ENCODE results near the gene RBBP8NL.

The RBBP8NL gene

DNA sequence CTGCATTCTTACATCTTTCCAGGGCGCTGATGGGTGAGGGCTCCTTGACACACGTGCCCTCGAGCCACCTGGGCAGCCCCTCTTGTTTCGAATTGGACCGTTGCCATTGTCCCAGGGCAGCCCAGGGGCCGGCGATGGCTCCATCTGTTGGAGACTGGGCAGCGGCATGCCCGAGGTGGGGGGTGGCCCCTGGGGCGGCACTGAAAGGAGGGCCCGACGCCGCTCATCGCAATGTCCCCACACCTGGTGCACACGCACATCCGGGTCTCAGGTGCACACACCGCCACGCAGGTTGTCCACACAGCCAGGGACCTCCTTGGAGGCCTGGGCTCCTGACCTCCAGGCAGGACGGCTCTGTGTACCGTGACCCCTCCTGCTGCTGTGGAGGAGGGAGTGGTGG, 30.5 kb upstream of the RBBP8NL start:
- DNase-seq (ENCODE audit: low read depth, low spot score): no peak
- H3K4me3 ChIP-seq (ENCODE audit: low read depth, low read length): no peak overlapping the region
- ChIA-PET CTCF (no interaction called here), POLR2A (no interaction called here)
- TF ChIP-seq, protein P1, sequence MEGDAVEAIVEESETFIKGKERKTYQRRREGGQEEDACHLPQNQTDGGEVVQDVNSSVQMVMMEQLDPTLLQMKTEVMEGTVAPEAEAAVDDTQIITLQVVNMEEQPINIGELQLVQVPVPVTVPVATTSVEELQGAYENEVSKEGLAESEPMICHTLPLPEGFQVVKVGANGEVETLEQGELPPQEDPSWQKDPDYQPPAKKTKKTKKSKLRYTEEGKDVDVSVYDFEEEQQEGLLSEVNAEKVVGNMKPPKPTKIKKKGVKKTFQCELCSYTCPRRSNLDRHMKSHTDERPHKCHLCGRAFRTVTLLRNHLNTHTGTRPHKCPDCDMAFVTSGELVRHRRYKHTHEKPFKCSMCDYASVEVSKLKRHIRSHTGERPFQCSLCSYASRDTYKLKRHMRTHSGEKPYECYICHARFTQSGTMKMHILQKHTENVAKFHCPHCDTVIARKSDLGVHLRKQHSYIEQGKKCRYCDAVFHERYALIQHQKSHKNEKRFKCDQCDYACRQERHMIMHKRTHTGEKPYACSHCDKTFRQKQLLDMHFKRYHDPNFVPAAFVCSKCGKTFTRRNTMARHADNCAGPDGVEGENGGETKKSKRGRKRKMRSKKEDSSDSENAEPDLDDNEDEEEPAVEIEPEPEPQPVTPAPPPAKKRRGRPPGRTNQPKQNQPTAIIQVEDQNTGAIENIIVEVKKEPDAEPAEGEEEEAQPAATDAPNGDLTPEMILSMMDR (IDR thresholded peaks at IDR 0.05; ENCODE audit: insufficient read depth, low read length, missing control alignments): no peak

DNA sequence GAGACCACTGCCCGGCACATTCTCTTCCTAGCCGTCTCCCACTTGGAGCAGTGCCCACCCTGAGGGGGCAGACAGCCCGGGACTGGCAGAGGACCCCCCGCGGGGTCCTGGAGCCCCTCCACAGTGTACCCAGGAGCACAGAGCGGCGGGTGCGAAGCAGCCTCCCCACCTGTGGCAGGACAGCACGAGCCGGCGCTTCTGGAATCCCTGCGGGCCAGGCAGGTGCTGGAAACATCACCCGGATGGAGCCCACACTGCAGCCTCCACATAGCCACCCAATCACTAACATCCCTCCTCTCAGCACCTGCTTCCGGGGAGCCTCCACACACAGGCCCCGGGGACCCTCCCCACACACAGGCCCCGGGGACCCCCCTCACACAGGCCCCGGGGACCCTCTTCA, 29.8 kb upstream of the RBBP8NL start:
- CTCF ChIA-PET: no interaction called here
- no peak for DNase-seq (ENCODE audit: low read depth, low spot score)
- TF ChIP-seq, protein P1 (IDR thresholded peaks at IDR 0.05; ENCODE audit: insufficient read depth, low read length, missing control alignments): no peak
- no peak overlapping the region for H3K4me3 ChIP-seq (ENCODE audit: low read depth, low read length)
- POLR2A ChIA-PET: no interaction called here

DNA sequence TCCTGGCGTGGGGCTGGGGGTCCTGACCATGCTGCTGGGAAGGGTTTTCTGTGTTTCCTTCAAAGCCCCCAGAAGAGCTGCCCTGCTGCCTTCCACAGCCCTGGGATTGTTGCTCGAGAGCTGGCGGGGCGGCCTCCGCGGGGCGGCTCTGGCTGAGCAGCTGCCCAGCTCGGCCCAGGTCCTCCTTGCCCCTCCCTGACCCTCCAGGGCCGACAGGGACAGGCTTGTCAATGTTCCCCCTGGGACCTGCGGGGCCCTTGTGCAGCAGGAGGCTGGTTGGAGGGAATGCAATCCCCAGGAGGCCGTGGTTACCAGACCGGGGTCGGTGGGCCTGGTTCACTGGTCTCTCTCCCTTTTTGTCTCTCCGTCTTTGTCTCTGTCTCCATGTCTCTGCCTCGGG, 28.6 kb upstream of the RBBP8NL start:
- no peak overlapping the region for H3K4me3 ChIP-seq (ENCODE audit: low read depth, low read length)
- DNase-seq (ENCODE audit: low read depth, low spot score): no peak
- TF ChIP-seq, protein P1 (IDR thresholded peaks at IDR 0.05; ENCODE audit: insufficient read depth, low read length, missing control alignments): no peak
- CTCF ChIA-PET: no interaction called here
- POLR2A ChIA-PET: no interaction called here

DNA sequence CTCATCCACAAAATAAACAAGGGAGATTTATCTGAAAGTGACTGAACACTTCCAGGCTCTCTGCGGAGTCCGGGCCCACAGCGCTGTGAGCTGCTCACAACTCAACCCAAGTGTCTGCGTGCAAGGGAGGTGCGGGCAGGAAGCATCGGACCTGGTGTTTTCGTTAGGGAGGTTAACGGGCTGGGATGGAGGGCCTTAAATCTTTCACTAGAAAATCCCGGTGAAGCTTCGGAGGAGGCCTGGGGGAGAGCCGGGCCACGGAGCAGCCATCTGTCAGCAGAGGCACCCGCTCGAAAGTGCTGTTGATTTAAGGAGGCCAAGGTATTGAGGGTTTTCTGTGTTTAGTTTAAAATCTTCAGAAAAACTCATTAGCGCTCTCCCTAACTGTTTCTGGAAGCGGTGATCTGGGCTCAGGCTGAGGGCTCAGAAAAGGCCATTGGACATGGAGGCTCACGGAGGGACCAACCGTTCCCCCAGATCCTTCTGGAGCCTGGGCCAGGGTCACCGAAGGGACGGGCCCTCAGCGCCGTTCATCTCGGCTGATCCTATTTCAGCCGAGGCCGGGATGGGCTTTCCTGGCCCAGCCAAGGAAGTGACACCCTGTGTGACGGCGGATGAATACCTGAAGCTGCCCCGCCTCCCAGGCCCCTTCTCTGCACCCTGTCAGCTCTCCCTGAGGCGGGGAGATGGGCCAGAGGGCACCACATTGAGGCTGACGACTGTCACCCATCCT, 27.7 kb upstream of the RBBP8NL start:
- TF ChIP-seq, protein P1 (IDR thresholded peaks at IDR 0.05; ENCODE audit: insufficient read depth, low read length, missing control alignments): no peak
- ChIA-PET CTCF (interaction anchor here (1.2 kb wide), 1 partner anchor 45 kb away, joined by 3 read pairs; no protein-coding TSS in a partner anchor), POLR2A (no interaction called here)
- DNase-seq (ENCODE audit: low read depth, low spot score): no peak
- no peak overlapping the region for H3K4me3 ChIP-seq (ENCODE audit: low read depth, low read length)

DNA sequence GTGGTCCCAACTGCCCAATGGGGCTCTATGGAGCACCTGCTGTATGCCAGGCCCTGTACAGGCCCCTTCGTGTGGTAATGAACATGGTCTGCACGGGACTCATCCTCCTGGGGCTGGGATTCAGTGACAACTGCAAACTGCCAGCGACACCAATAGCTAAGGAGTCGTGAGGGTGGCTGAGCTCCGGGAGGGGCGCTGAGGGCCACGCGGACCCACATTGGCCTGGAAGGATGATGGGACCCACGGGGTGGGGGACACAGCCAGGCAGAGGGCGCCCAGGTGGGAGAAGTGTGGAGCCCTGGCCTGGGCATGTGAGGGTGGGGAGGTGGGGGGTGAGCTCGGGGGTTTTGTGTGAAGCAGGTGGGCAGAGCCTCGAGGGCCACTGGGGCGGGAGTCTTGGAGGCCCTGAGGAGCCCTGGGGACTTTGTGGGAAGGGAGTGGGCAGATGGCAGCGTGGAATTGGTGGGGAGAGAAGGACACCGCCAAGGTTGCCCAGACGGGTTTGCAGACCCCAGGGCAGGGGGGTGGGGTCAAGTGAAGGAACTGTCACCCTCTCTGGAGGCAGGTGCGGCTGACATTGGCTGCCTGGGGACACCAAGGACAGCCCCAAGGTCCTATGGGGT, 26.0 kb upstream of the RBBP8NL start:
- ChIA-PET POLR2A (interaction anchor here (0.5 kb wide), 1 partner anchor 265 kb away, joined by 3 read pairs; no protein-coding TSS in a partner anchor), CTCF (no interaction called here)
- TF ChIP-seq, protein P1 (IDR thresholded peaks at IDR 0.05; ENCODE audit: insufficient read depth, low read length, missing control alignments): no peak
- no peak overlapping the region for H3K4me3 ChIP-seq (ENCODE audit: low read depth, low read length)
- no peak for DNase-seq (ENCODE audit: low read depth, low spot score)

DNA sequence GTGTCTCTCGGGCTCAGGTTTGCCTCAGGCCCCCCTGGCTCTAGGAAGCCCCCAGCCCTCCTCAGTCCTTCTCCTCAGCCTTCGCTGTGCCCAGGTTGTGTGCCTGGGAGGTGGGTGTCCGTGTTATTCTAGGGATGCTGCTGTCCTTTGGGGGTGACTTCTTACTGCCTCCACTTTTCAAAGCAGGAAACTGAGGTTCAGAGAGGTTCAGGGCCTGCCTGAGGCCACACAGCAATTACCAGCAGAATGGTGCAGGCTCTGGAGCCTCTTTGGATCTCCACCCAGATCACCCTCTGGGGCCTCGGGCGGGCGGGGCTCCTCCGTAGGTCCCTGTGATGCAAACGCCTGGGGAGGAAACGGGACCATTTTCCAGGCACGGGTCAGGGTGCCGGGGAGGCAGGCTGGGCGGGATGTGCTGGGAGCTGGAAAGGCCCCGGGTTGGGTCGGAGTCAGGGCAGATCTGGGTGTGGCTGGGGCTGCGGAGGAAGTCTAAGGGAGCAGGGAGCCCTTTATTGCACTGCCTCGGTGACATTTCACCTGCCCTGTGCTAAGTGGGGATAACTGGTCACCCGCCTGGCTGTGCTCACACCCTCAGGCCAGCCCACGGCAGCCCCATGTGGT, 25.2 kb upstream of the RBBP8NL start:
- TF ChIP-seq, protein P1 (IDR thresholded peaks at IDR 0.05; ENCODE audit: insufficient read depth, low read length, missing control alignments): no peak
- POLR2A ChIA-PET: no interaction called here
- H3K4me3 ChIP-seq (ENCODE audit: low read depth, low read length): no peak overlapping the region
- CTCF ChIA-PET: no interaction called here
- no peak for DNase-seq (ENCODE audit: low read depth, low spot score)
